UCSD-AML1 (cell line): ENCODE measurements around the gene AP2A2.
"Not testable (repeated sequence)": the region's sequence is repeated elsewhere in the genome, so short reads cannot be mapped to it uniquely, and the experiment has no call there.

ENCODE experiments used
- DNase-seq: peaks from one replicate; lab custom pipeline; 2025; ENCODE audit not compliant: unreplicated experiment; lab: John Stamatoyannopoulos, UW

The AP2A2 gene

DNA sequence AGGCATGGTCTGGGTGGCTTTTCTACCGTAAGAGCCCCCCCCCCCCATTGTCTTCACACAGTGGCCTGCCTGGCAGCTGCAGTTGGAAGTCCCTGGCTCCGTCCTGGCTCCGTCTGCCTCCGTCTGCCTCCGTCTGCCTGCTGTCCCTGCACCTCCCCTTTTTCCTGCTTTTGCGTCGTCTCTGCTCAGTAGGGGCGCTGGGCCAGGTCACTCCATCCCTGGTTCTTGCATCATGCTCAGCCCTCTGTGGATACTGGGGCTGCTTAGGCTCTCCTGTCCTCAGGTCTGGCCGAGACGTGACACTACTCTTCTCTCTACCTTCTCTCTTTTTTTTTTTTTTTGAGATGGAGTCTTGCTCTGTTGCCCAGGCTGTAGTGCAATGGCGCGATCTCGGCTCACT, 27.8 kb downstream of the AP2A2 start:
- DNase-seq: no peak

DNA sequence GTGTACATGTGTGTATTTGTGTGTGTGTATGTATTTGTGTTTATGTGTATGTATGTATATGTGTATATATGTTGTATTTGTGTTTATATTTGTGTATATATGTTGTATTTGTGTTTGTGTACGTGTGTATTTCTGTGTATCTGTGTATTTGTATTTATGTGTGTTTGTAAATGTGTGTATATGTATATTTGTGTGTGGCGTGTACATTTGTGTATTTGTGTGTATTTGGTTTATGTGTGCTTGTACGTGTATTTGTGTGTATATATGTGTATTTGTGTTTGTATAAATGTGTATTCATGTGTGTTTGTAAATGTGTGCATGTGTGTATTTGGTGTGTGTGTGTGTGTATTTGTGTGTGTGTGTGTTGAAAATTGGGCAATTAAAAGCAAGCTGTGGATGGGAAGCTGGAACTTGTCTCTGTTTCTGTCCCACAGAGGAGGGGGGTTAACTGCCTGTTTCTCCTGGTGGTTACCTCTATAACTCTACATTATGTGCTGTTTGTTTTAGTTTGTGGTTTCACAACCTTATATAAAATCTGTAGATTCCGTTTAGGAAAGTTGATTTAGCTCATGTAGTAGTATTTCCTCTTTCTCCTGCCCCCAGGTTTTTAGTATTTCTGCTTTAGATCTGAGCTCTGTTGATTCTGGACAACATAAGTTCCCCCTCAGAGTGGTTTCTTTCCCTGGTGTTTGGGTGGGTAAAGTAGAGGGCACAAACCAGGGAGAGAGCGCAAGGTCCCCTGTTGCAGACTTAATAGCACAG, 28.9 kb downstream of the AP2A2 start:
- no peak for DNase-seq

DNA sequence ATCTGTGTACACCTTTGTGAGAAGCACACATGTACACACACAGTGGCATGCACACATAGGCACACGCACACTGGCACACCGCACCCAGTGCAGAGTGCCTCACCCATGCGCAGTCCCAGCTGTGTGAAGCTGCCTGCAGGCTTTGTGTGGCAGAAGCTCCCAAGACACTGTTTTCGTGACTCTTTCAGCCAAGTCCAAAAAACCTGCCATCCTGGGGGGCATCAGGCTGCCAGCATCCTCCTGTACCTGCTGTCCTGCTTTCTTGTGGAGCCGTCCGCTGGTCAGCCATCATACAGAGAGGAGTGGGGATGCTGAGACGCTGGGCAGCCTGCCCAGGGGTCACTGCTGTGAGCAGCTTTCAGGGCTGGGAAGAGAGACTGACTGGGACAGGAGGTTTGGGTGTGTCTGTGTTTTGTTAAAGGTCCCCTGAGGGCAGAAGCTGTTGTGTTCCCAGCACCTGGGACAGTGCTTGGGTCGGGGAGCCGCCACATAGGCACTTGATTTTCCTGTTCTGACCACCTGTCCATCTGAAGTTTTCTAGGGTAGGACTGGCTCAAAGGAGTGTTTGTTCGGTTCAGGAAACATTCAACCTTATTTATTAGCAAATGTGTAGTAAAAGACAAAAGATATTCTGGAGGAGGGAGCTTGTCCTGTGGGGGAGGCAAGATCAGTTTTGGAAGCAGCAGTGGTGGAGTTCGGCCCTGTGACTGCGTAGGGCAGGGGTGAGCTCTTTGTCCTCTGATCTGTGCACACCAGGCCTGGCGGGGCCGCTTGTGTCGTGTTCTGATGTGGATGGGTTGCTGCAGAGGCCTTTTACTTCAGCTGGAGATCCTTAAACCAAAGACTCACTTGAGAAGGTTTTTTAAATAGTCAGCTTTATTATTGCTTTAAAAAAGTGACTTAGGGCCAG, 29.7 kb downstream of the AP2A2 start:
- DNase-seq: no peak

GRCh38 chr11:957212-957920, 31.7 kb downstream of the AP2A2 start:
- no peak for DNase-seq

GRCh38 chr11:958101-958500, 32.4 kb downstream of the AP2A2 start:
- no peak for DNase-seq

- no peak for DNase-seq
Observed at GRCh38 chr11:959027-959426, 33.4 kb downstream of the AP2A2 start.

DNA sequence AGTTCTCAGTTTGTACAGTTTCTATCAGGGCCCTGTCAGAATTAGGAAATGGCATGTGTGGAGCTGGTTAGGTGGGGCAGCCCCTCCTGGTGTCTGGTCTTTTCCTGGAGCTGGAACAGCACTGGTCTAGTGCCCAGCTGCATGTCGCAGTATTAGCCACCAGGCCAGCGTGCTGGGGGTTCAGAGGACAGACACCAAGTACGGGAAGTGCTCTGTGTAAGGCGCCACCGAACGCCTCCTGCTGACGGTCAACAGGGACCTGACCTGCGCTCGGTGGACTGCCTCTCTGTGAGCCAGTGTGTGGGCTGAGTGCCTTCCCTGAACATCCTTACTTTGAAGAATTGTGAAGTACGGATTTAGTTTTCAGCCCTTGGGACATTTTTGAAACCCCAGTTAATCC, 33.9 kb downstream of the AP2A2 start:
- DNase-seq: no peak

DNA sequence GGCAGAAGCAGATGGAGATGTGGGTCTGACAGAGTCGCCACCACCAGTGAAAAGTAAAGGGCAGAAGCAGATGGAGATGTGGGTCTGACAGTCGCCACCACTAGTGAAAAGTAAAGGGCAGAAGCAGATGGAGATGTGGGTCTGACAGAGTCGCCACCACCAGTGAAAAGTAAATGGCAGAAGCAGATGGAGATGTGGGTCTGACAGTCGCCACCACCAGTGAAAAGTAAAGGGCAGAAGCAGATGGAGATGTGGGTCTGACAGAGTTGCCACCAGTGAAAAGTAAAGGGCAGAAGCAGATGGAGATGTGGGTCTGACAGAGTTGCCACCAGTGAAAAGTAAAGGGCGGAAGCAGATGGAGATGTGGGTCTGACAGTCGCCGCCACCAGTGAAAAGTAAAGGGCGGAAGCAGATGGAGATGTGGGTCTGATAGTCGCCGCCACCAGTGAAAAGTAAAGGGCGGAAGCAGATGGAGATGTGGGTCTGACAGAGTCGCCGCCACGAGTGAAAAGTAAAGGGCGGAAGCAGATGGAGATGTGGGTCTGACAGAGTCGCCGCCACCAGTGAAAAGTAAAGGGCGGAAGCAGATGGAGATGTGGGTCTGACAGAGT, 35.7 kb downstream of the AP2A2 start:
- not testable (repeated sequence) for DNase-seq

DNA sequence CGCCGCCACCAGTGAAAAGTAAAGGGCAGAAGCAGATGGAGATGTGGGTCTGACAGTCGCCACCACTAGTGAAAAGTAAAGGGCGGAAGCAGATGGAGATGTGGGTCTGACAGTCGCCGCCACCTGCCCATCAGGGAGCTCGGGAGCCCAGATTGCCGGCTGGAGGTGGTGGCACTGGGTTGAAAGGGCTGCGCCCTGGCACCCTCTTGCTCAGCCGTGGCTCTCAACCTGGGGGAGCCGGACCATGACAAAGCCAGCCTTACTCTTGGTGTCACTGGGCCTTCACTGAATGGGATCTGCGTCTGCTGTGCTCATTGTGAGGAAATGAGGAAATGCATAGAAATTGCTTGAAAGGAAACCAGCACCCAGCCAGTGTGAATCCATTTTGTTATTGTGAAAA, 36.3 kb downstream of the AP2A2 start:
- no peak for DNase-seq

- DNase-seq: no peak
Observed at GRCh38 chr11:962688-963087, 37.0 kb downstream of the AP2A2 start.

GRCh38 chr11:963852-964251, 38.2 kb downstream of the AP2A2 start:
- DNase-seq: no peak

- no peak for DNase-seq
Observed at GRCh38 chr11:965206-965775, 39.6 kb downstream of the AP2A2 start.

GRCh38 chr11:967995-968751, 42.5 kb downstream of the AP2A2 start:
- DNase-seq: no peak

DNA sequence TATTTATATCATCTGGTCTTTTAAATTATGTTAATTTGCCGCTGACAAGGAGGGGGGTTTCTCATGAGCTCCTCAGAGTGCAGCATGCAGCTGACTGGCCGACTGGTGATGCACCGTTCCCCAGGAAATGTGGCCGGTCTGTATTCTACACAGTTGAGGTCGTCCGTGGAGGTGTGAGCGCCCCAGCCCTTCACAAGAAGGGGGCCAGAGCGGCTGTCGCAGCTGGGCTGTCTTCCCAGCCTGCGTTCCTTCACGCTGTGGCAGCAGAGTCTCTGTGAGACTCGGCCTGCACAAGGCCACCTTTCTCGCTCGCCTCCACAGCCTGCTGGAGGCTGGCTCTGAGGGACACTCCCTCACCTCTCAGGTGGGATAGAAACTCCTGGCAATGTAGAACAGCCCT, 43.2 kb downstream of the AP2A2 start:
- no peak for DNase-seq

DNA sequence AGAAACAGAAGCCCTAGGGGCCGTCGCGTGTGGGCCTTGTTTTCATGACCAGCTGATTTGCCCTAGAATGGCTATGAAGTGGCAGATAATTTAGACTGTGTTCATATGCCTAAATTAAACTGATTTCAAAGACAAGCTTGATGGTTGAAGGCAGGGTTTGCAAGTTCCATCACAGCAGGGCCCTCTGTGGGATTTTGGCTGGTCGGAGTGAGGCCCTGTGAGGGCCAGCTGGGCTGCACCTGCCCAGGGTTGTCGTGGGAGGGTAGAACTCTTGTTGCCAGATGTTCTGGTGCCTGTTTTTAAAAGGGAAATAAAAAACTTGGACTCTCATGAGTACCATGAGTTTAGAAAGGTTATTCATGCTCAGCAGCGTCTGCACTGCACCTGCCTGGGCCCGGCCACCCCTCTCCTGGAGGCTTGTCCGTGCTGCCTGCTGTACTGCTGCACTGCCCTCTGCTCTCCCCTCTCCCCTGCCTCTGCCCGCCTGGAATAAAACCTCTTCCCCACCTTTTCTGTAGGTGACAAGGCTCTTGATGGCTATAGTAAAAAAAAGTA, 44.1 kb downstream of the AP2A2 start:
- DNase-seq: no peak

DNA sequence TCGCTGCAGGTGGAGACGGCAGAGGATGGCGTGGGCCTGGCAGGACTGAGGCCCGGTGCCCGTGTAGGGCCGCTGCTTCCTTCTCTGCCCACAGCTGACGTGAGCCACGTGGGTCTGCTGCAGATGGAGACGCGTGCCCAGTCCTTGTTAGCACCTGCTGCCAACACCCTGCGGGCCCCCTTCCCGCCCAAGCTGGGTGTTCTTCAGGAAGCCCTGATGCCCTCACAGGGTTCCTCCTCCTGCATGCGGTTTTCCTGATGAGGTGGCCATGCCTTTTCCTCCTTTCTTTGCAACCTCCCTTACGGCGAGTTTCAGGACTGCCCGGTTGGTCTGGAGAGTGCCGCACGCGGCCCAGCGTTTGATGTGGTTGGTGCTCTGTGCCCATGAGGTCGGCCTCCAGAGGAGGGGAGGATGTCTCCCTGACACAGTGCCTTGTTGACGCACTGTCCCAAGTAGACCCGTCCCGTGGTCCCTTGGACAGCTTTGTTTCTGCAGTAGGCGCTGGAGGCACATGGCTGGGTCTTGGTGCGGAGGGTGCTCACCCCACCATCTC, 44.7 kb downstream of the AP2A2 start:
- peak; percentile 82 for DNase-seq

DNA sequence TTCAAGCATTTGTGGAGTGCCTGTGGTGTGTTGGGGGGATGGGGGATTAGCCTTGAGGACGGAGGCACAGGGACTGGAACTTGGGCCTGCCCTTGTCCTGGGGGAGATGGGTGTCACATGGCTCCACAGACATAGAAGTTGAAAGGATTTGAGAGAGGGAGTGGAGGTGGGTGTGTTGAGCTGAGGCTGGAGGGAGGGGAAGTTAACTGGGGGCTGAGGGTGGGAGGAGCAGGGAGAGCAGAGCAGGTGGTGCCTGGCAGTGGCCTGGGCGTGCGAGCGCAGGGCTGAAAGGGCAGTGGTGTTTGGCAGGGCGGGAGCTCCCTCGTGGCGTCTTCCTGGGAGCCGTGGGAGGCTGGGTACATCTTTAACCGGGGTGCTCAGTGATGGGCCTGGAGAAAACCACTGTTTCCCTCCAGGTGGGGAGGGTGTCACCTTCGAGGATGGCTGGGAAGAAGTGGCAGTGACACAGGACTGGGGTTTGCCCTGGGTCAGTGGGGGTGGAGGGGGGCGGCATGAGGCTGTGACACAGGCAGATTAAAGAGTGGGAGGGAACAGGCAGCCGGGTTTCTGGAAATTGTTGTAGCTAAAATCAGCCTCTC, 45.5 kb downstream of the AP2A2 start:
- no peak for DNase-seq

GRCh38 chr11:971731-972365, 46.2 kb downstream of the AP2A2 start:
- DNase-seq: no peak
